Neural cell (in vitro differentiated cells): ENCODE results near the gene ZNF326.

Experiments used
- EZH2 ChIP-seq: fragments of 200-600, 300-800 bp; shearing (Covaris generic), sonication (generic); IDR thresholded peaks from 2 replicates; pipeline ENCODE4 v1.6.1; 2014; ENCODE audit warnings: antibody characterized with exemption, low read length, borderline replicate concordance, mild to moderate bottlenecking; ENCODE audit not compliant: insufficient read depth, poor library complexity, severe bottlenecking
- TF ChIP-seq, protein P1 (sequence below): fragments of 450-650 bp; IDR thresholded peaks from 2 replicates; pipeline ENCODE4 v1.5.1; 2014; ENCODE audit warnings: antibody characterized with exemption, mild to moderate bottlenecking, moderate library complexity; ENCODE audit not compliant: poor library complexity, severe bottlenecking

DNA sequence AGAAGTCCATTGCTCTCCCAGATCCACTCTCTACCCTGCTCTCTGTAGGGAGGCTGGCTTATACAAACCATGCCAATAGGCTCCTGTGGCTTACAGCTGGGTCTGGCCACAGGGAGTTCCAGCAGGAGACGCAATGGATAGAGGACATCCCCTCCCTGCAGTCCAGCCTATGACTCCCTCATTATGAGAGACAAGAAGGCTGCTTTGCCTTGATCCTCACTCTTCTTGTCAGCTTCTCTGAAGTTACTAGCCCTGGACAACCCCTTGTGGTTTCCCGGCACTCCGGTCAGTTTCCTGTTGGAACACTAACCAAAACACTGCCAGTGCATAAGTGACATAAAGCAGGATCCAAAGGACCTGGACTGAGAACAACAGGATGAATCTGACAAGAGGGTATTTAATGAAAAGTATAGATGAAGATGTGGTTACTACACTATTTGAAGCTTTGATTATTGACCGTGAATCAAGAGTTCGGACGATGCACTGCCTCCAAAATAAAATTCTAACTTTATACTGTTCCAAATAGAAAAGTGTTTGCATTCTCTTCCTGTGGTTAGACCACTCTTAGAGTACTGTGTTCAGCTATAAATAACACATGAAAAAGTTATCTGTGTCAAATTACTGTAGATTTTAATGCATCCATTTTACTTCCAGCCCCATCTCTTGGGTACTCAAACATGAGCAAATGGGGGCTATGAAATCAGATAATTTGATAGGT, 32.7 kb upstream of the ZNF326 start:
- TF ChIP-seq EZH2 = no peak
- TF ChIP-seq, protein P1, sequence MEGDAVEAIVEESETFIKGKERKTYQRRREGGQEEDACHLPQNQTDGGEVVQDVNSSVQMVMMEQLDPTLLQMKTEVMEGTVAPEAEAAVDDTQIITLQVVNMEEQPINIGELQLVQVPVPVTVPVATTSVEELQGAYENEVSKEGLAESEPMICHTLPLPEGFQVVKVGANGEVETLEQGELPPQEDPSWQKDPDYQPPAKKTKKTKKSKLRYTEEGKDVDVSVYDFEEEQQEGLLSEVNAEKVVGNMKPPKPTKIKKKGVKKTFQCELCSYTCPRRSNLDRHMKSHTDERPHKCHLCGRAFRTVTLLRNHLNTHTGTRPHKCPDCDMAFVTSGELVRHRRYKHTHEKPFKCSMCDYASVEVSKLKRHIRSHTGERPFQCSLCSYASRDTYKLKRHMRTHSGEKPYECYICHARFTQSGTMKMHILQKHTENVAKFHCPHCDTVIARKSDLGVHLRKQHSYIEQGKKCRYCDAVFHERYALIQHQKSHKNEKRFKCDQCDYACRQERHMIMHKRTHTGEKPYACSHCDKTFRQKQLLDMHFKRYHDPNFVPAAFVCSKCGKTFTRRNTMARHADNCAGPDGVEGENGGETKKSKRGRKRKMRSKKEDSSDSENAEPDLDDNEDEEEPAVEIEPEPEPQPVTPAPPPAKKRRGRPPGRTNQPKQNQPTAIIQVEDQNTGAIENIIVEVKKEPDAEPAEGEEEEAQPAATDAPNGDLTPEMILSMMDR = no peak
